Measurements from ENCODE around the gene PPP2R1A. TPM values are rescaled to one million over a fixed set of nuclear protein-coding genes. Genes with fewer than 3 reads are reported as not detected.

PPP2R1A gene
- total RNA-seq, 1 experiment from 2014 or later: 266 TPM

- TF ChIP-seq POLR2A (IDR thresholded peaks at IDR 0.05; ENCODE audit: borderline replicate concordance, extremely low read depth, insufficient read depth, insufficient read length): peak; percentile 16
- no peak for TF ChIP-seq ZNF274 (IDR thresholded peaks at IDR 0.05; ENCODE audit: low read depth, low read length)
- TF ChIP-seq SRF (IDR thresholded peaks at IDR 0.05; ENCODE audit: low read depth): no peak
- no peak for TF ChIP-seq MAX (IDR thresholded peaks at IDR 0.05)
- TF ChIP-seq EZH2phosphoT487 (IDR thresholded peaks at IDR 0.05; ENCODE audit: borderline replicate concordance): no peak
- Histone ChIP-seq H3K79me2 (ENCODE audit: insufficient read depth, low read length) (peaks cover 23% of the 10 kb centered on the region), H3K36me3 (ENCODE audit: control insufficient read depth in 1 of 2, insufficient read depth in 2 of 2, low read length in 2 of 2) (peaks cover 0 to 1% of the 10 kb centered on the region in 2 experiments; a peak in 1 of 4 replicates), H3K4me3 (replicated peaks in 1 of 2; ENCODE audit: low read depth in 1 of 2, low read length in 2 of 2) (no peak overlapping the region), H3K4me2 (ENCODE audit: low read length) (no peak overlapping the region), H3K27ac (ENCODE audit: low read depth, low read length) (no peak overlapping the region), H3K9me3 (ENCODE audit: control insufficient read depth in 1 of 2, insufficient read depth in 1 of 2, low read depth in 1 of 2, low read length in 2 of 2) (no peaks in the 10 kb centered on the region), H3K27me3 (ENCODE audit: insufficient read depth, low read length) (no peaks in the 10 kb centered on the region), H4K20me1 (ENCODE audit: insufficient read depth) (no peaks in the 10 kb centered on the region), H3K9me2 (ENCODE audit: insufficient read depth) (no peaks in the 10 kb centered on the region), H2AFZ (ENCODE audit: low read depth, low read length, poor library complexity, severe bottlenecking) (no peak overlapping the region), H3K4me1 (ENCODE audit: control insufficient read depth in 1 of 2, insufficient read depth in 2 of 2, low read length in 2 of 2) (peaks cover 7 to 20% of the 10 kb centered on the region in 2 experiments; a peak in 3 of 4 replicates), H3K9ac (ENCODE audit: low read length) (no peak overlapping the region)
- no peak for DNase-seq (ENCODE audit: low read depth, low spot score)
- ChIA-PET RAD21 (ENCODE audit: low non-redundant PET in 1 of 2, low total read pairs in 2 of 2, uncharacterized antibody in 2 of 2, unreplicated experiment in 2 of 2) (no interaction called here), CTCF (no interaction called here), POLR2A (no interaction called here)
- no peak for ATAC-seq
- intact Hi-C loops (cut with micrococcal nuclease): no loop called here
- BruUV-seq (replicated peaks): no TSS peak
These were observed 2.4 kb upstream of the PPP2R1A start for GRCh38 chr19:52187407-52187806.

DNA sequence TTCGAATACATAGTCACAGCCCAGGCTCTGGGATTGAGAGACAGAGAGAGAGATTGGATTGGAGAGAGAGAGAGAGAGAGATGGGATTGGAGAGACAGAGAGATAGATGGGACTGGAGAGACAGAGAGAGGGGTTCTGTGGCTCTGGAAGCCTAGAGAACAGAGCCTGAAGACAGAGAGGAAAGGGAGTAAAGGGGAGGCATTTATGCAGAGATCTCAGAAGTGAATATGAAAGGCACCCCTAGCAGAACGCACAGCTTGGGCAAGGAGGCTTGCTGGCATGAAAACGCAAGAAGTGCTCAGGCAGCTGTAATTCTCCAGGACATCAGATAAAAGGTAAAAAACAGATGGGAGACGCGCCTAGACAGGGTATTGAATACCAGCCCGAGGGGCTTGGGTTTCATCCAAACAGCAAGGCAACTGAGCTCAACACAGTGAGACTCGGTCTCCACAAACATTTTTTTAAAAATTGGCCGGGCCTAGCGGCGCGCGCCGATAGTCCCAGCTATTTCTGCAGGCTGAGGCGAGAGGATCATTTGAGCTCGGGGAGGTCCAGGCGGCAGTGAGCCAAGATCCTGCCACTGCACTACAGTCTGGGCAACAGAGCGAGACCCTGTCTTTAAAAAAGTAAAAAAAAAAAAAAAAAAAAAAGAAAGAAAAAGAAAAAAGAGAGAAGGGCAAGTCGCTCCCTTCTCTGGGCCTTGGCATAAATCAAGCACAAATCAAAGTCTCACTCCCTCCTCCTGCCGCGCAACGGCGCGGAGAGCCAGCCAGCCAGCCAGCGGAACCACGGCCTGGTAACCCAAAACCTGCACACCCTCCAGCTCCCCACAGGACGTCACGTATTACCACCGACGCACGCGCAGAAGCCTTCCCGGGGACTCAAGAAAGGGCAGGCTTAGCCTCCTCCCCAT lies 774 bp upstream of the PPP2R1A start:
- Histone ChIP-seq H3K27ac (ENCODE audit: low read depth, low read length) (peak overlapping the region; percentile 95), H3K36me3 (ENCODE audit: control insufficient read depth in 1 of 2, insufficient read depth in 2 of 2, low read length in 2 of 2) (peaks cover 5 to 10% of the 10 kb centered on the region in 2 experiments; a peak in 2 of 4 replicates), H4K20me1 (ENCODE audit: insufficient read depth) (no peaks in the 10 kb centered on the region), H2AFZ (ENCODE audit: low read depth, low read length, poor library complexity, severe bottlenecking) (no peak overlapping the region), H3K79me2 (ENCODE audit: insufficient read depth, low read length) (peaks cover 39% of the 10 kb centered on the region), H3K27me3 (ENCODE audit: insufficient read depth, low read length) (no peaks in the 10 kb centered on the region), H3K4me2 (ENCODE audit: low read length) (peak overlapping the region; percentile 84), H3K9me3 (ENCODE audit: control insufficient read depth in 1 of 2, insufficient read depth in 1 of 2, low read depth in 1 of 2, low read length in 2 of 2) (no peaks in the 10 kb centered on the region), H3K4me1 (ENCODE audit: control insufficient read depth in 1 of 2, insufficient read depth in 2 of 2, low read length in 2 of 2) (peaks cover 7 to 20% of the 10 kb centered on the region in 2 experiments; a peak in 3 of 4 replicates), H3K9me2 (ENCODE audit: insufficient read depth) (no peaks in the 10 kb centered on the region), H3K4me3 (replicated peaks in 1 of 2; ENCODE audit: low read depth in 1 of 2, low read length in 2 of 2) (peak overlapping the region; percentile 58 to 62), H3K9ac (ENCODE audit: low read length) (peak overlapping the region; percentile 64)
- intact Hi-C loops (cut with micrococcal nuclease): loop anchor here (1.0 kb wide), 1 partner anchor 50 kb away; the partner anchor contains the start of gene ZNF616
- DNase-seq (ENCODE audit: low read depth, low spot score) (no peak), ATAC-seq (no peak)
- TF ChIP-seq EZH2 (IDR thresholded peaks at IDR 0.05) (no peak), POLR2AphosphoS5 (IDR thresholded peaks at IDR 0.05; ENCODE audit: low read depth, low read length) (peak; percentile 86), FOSL1 (IDR thresholded peaks at IDR 0.05; ENCODE audit: low read depth) (no peak), POLR2A (IDR thresholded peaks at IDR 0.05; ENCODE audit: borderline replicate concordance, extremely low read depth, insufficient read depth, insufficient read length) (peak; percentile 77)
- TF ChIP-seq, protein P1, sequence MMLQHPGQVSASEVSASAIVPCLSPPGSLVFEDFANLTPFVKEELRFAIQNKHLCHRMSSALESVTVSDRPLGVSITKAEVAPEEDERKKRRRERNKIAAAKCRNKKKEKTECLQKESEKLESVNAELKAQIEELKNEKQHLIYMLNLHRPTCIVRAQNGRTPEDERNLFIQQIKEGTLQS (IDR thresholded peaks at IDR 0.05): no peak
- BruUV-seq (replicated peaks): TSS peak; percentile 94
- POLR2A ChIA-PET: interaction anchor here (0.6 to 1.3 kb wide), 7 partner anchors 9 to 160 kb away, joined by 3 to 8 read pairs (median 4); no protein-coding TSS in a partner anchor
- RAD21 ChIA-PET (ENCODE audit: low non-redundant PET in 1 of 2, low total read pairs in 2 of 2, uncharacterized antibody in 2 of 2, unreplicated experiment in 2 of 2): interaction anchor here in 1 of 2 experiments (1.0 kb wide), 1 partner anchor 161 kb away, joined by 3 read pairs; the partner anchor contains the start of gene ZNF614
- CTCF ChIA-PET: no interaction called here
